K562 (cell line): ENCODE results near the gene SND1. TPM values are rescaled to one million over a fixed set of nuclear protein-coding genes. Genes with fewer than 3 reads are reported as not detected.

ENCODE experiments used
- ATAC-seq: fragments of 200-7000 bp; cut with Tn5 transposase; 3 replicates; pipeline ENCODE4 v1.9.1; 2020; ENCODE audit warnings: moderate library complexity
- BruUV-seq: library from RNA; stranded (reverse); fragments of 400-500 nt; replicated peaks from 2 replicates; lab custom pipeline; 2021; lab: Mats Ljungman, UMichigan
- CTCF ChIA-PET: fragments of 300-600 bp; formaldehyde crosslinking; extraction: SDS; loops from one replicate; lab custom pipeline; 2021; ENCODE audit warnings: low intra/inter-chr PET ratio; lab: Yijun Ruan, JAX
- POLR2A ChIA-PET: fragments of 300-600, 350-650 bp; sonication (Branson Sonifier 250); formaldehyde crosslinking; extraction: SDS; loops from one replicate; lab custom pipeline; 2021; ENCODE audit warnings: antibody characterized with exemption, inconsistent platforms; lab: Yijun Ruan, JAX
- DNase-seq, 4 experiments: peaks; one replicate each; pipeline versions ENCODE4 v3.0.0 to v3.0.0-alpha.2; 2011 to 2018; ENCODE audit warnings: low spot score in 3 of 4, mixed read lengths in 3 of 4; ENCODE audit errors: extremely low read depth in 1 of 4
- FAIRE-seq: peaks from 2 replicates; lab custom pipeline; 2011; peaks lifted over from hg19 to GRCh38; lab: Jason Lieb, UNC
- H2AFZ ChIP-seq: 2 replicates; pipeline ENCODE4 v1.6.0; 2011; ENCODE audit warnings: low read depth, low read length, control low read depth, inconsistent platforms
- H3K27ac ChIP-seq: fragments of 200-600 bp; 3 replicates; pipeline ENCODE4 v1.8.0; 2011; ENCODE audit warnings: low read depth, mild to moderate bottlenecking, control low read depth, inconsistent platforms, low read length, moderate library complexity, mixed read lengths; ENCODE audit errors: extremely low read depth
- H3K27me3 ChIP-seq, 2 experiments: fragments of 300-600 bp in 1 of 2; 2 replicates in 1 of 2; 3 replicates in 1 of 2; pipeline versions ENCODE4 v1.6.0 to v1.8.0; 2011; ENCODE audit warnings: inconsistent platforms in 2 of 2, low read length in 2 of 2, mild to moderate bottlenecking in 1 of 2, mixed read lengths in 1 of 2, moderate library complexity in 1 of 2; ENCODE audit not compliant: control insufficient read depth in 2 of 2, insufficient read depth in 2 of 2
- H3K36me3 ChIP-seq: fragments of 300-600 bp; 3 replicates; pipeline ENCODE4 v1.8.0; 2011; ENCODE audit warnings: mild to moderate bottlenecking, low read length, inconsistent platforms; ENCODE audit not compliant: control insufficient read depth, insufficient read depth
- H3K4me1 ChIP-seq, 2 experiments: fragments of 200-600 bp in 1 of 2; replicated peaks in 1 of 2; 2 replicates in 1 of 2; 3 replicates in 1 of 2; pipeline versions ENCODE4 v1.5.1 to v1.8.0; 2011; ENCODE audit warnings: inconsistent platforms in 2 of 2, low read length in 2 of 2, mild to moderate bottlenecking in 1 of 2, mixed read lengths in 1 of 2, moderate library complexity in 1 of 2; ENCODE audit not compliant: control insufficient read depth in 2 of 2, insufficient read depth in 2 of 2
- H3K4me2 ChIP-seq: 2 replicates; pipeline ENCODE4 v1.6.1; 2011; ENCODE audit warnings: low read length, control low read depth, inconsistent platforms, mixed read lengths; ENCODE audit not compliant: insufficient read depth
- H3K4me3 ChIP-seq: fragments of 200-600 bp; sonication (generic), shearing (Covaris generic); 2 replicates; pipeline ENCODE4 v1.5.1; 2016; ENCODE audit warnings: control low read depth, inconsistent platforms
- H3K79me2 ChIP-seq: fragments of 200-600 bp; 3 replicates; pipeline ENCODE4 v1.8.0; 2011; ENCODE audit warnings: low read length, inconsistent platforms; ENCODE audit not compliant: control insufficient read depth, insufficient read depth
- H3K9ac ChIP-seq, 2 experiments: 2 replicates each; pipeline versions ENCODE4 v1.6.0 to v1.6.1; 2011; ENCODE audit warnings: low read depth in 2 of 2, low read length in 2 of 2, control low read depth in 1 of 2, inconsistent platforms in 1 of 2, mild to moderate bottlenecking in 1 of 2, mixed read lengths in 1 of 2; ENCODE audit not compliant: insufficient read depth in 1 of 2
- H3K9me1 ChIP-seq: one replicate; pipeline ENCODE4 v1.6.0; 2011; ENCODE audit warnings: inconsistent platforms, mild to moderate bottlenecking, low read length, moderate library complexity; ENCODE audit not compliant: control insufficient read depth, insufficient read depth
- H3K9me3 ChIP-seq: replicated peaks from 2 replicates; pipeline ENCODE4 v1.5.1; 2011; ENCODE audit warnings: low read depth, low read length, inconsistent platforms; ENCODE audit not compliant: control insufficient read depth, insufficient read depth
- H4K20me1 ChIP-seq: replicated peaks from 2 replicates; pipeline ENCODE4 v1.6.1; 2011; ENCODE audit warnings: low read length, inconsistent platforms, mixed read lengths; ENCODE audit not compliant: control insufficient read depth, insufficient read depth
- ATF4 ChIP-seq: fragments of 450-650 bp; formaldehyde crosslinking; IDR thresholded peaks from 2 replicates; pipeline ENCODE4 v1.4.0; 2022; ENCODE audit warnings: mild to moderate bottlenecking, moderate library complexity
- C11orf30 ChIP-seq: fragments of 450-650 bp; IDR thresholded peaks from 2 replicates; pipeline ENCODE4 v1.6.1; 2016; ENCODE audit warnings: low read depth, mild to moderate bottlenecking
- E2F8 ChIP-seq: fragments of 450-650 bp; IDR thresholded peaks from 2 replicates; pipeline ENCODE4 v1.7.1; 2018; ENCODE audit warnings: mild to moderate bottlenecking, low read depth; ENCODE audit not compliant: partially characterized antibody
- ETV6 ChIP-seq, 3 experiments: fragments of 150-350 bp in 1 of 3; sonication (generic) in 1 of 3; formaldehyde crosslinking in 1 of 3; IDR thresholded peaks; 2 replicates each; pipeline versions ENCODE4 v1.6.1 to v1.8.0; 2014 to 2022; ENCODE audit warnings: borderline replicate concordance in 2 of 3, low read depth in 2 of 3, antibody characterized with exemption in 1 of 3, low read length in 1 of 3, mild to moderate bottlenecking in 1 of 3, missing genetic modification reagents in 1 of 3
- HLTF ChIP-seq: fragments of 450-650 bp; IDR thresholded peaks from 2 replicates; pipeline ENCODE4 v1.6.1; 2016
- KLF10 ChIP-seq: fragments of 250-450 bp; sonication (Bioruptor Pico); IDR thresholded peaks from 2 replicates; pipeline ENCODE4 v1.6.1; 2021; ENCODE audit warnings: matching md5 sums
- PPARD ChIP-seq: fragments of 250-450 bp; sonication (Bioruptor Pico); IDR thresholded peaks from 2 replicates; pipeline ENCODE4 v1.8.0; 2022; ENCODE audit warnings: inconsistent platforms, mild to moderate bottlenecking, moderate library complexity
- SRSF1 ChIP-seq: fragments of 200-400 bp; formaldehyde crosslinking; IDR thresholded peaks from 2 replicates; pipeline ENCODE4 v1.6.1; 2017; ENCODE audit warnings: mild to moderate bottlenecking, low read depth, low read length, moderate library complexity
- TCF15 ChIP-seq: fragments of 250-450 bp; sonication (Bioruptor Pico); IDR thresholded peaks from 2 replicates; pipeline ENCODE4 v1.8.0; 2022; ENCODE audit warnings: moderate library complexity, mild to moderate bottlenecking, inconsistent platforms
- ZNF445 ChIP-seq: fragments of 250-450 bp; sonication (Bioruptor Pico); IDR thresholded peaks from 2 replicates; pipeline ENCODE4 v1.4.0; 2020; ENCODE audit warnings: low read depth, mild to moderate bottlenecking, moderate library complexity
- ZNF609 ChIP-seq: sonication (generic); formaldehyde crosslinking; IDR thresholded peaks from 2 replicates; pipeline ENCODE4 v1.8.1; 2023; ENCODE audit warnings: missing genetic modification reagents, mild to moderate bottlenecking, borderline replicate concordance
- WGBS: fragments of 100-300 bp; shearing (Covaris generic); methylation state at CpG from one replicate; pipeline ENCODE4 v1.1.6; 2016; ENCODE audit warnings: low coverage, mixed read lengths; ENCODE audit not compliant: insufficient coverage; ENCODE audit errors: missing lambda C conversion rate; 5-methylcytosine and 5-hydroxymethylcytosine counted together
- in situ Hi-C: fragments of 300-500 bp; cut with MboI; formaldehyde crosslinking; loops from 4 replicates; pipeline ENCODE4 v1.15.0; 2018; ENCODE audit warnings: inconsistent platforms, mixed read lengths
- intact Hi-C: fragments of 100-400 bp; cut with micrococcal nuclease; formaldehyde crosslinking; loops from 2 replicates; pipeline ENCODE4 v1.14.2; 2022
- polyA plus RNA-seq, 8 experiments: library from polyadenylated mRNA; depleted of rRNA in 4 of 8; stranded (reverse) in 5 of 8; unstranded in 3 of 8; fragments of >200 nt; fragmentation: Nextera tagmentation in 2 of 8; fragmentation: Illumina TruSeq in 1 of 8; extraction: Ambion mirVana in 2 of 8; extraction: Trizol in 1 of 8; gene quantifications; 2 replicates each; pipeline versions ENCODE4 v1.2.1 to v1.2.3, GENCODE V29; 2011 to 2014; ENCODE audit warnings: inconsistent platforms in 1 of 8, missing spikeins in 1 of 8
- total RNA-seq, 7 experiments: library from RNA; depleted of rRNA in 6 of 7; stranded (reverse); fragments of >200 nt in 6 of 7; fragmentation: Illumina TruSeq in 2 of 7; extraction: Trizol in 2 of 7; gene quantifications; 2 replicates each; pipeline versions ENCODE4 v1.2.1 to v1.2.3, GENCODE V29; 2011 to 2021; ENCODE audit warnings: low replicate concordance in 1 of 7

Gene SND1
- total and polyA plus RNA-seq, 9 of the 15 experiments (the other 6 are each of a cell fraction or from before 2014, with no cell fraction given) = 46.5 to 307 (median 191) TPM

GRCh38 chr7:127941476-127942210, 289.6 kb downstream of the SND1 start:
- H2AFZ ChIP-seq = no peak overlapping the region
- CTCF ChIA-PET = interaction anchor here (0.6 kb wide), 2 partner anchors 60 to 490 kb away, joined by 3 to 4 read pairs; no protein-coding TSS in a partner anchor
- no peaks in the 10 kb centered on the region for H3K9me1 ChIP-seq
- in situ Hi-C loops = no loop called here
- no peak overlapping the region for H3K27ac ChIP-seq
- DNase-seq (no peak), ATAC-seq (no peak), FAIRE-seq (no peak)
- WGBS = 95% methylated on average over 8 of the region's 8 CpGs
- no TSS peak for BruUV-seq
- intact Hi-C loops = no loop called here
- no peaks in the 10 kb centered on the region for H3K27me3 ChIP-seq
- H3K79me2 ChIP-seq = no peaks in the 10 kb centered on the region; the same call in 2 of the 3 replicates
- peaks cover 87% of the 10 kb centered on the region for H3K36me3 ChIP-seq
- H3K9me3 ChIP-seq = no peaks in the 10 kb centered on the region
- no peaks in the 10 kb centered on the region for H3K4me1 ChIP-seq
- POLR2A ChIA-PET = interaction anchor here (0.6 to 2.2 kb wide), 3 partner anchors 10 to 13 kb away, joined by 3 to 8 read pairs (median 4); no protein-coding TSS in a partner anchor
- no peak overlapping the region for H3K9ac ChIP-seq
- H3K4me3 ChIP-seq = no peak overlapping the region
- H3K4me2 ChIP-seq = no peak overlapping the region
- H4K20me1 ChIP-seq = no peaks in the 10 kb centered on the region
- no peak for TF ChIP-seq KLF10 (CRISPR knock-in tag)
- TF ChIP-seq C11orf30 = no peak
- TF ChIP-seq ATF4 (CRISPR knock-in tag) = no peak
- no peak for TF ChIP-seq SRSF1
- no peak for TF ChIP-seq ZNF609 (CRISPR knock-in tag)
- TF ChIP-seq ETV6 (IDR thresholded peaks at IDR 0.05; ENCODE audit: borderline replicate concordance in 1 of 2, low read depth in 2 of 2, low read length in 1 of 2) = no peak
- no peak for TF ChIP-seq ETV6 (CRISPR knock-in tag; IDR thresholded peaks at IDR 0.05; ENCODE audit: borderline replicate concordance)
- TF ChIP-seq HLTF = no peak
- no peak for TF ChIP-seq PPARD (CRISPR knock-in tag)
- no peak for TF ChIP-seq E2F8
- no peak for TF ChIP-seq TCF15 (CRISPR knock-in tag)
- no peak for TF ChIP-seq ZNF445 (CRISPR knock-in tag)
